DMS 273 (cell line): ENCODE measurements around the gene MUC6.
"Not testable (repeated sequence)": the region's sequence is repeated elsewhere in the genome, so short reads cannot be mapped to it uniquely, and the experiment has no call there.

Experiments used
- DNase-seq: peaks from one replicate; lab custom pipeline; 2025; ENCODE audit not compliant: unreplicated experiment; lab: John Stamatoyannopoulos, UW

Gene MUC6

GRCh38 chr11:991034-991433 is 45.5 kb downstream of the MUC6 start:
- DNase-seq, result no peak

GRCh38 chr11:990101-990500 is 46.4 kb downstream of the MUC6 start:
- no peak for DNase-seq

- DNase-seq, result no peak
Measured at GRCh38 chr11:987671-988070, 48.8 kb downstream of the MUC6 start.

- DNase-seq, result no peak
Measured at GRCh38 chr11:986952-987305, 49.6 kb downstream of the MUC6 start.

GRCh38 chr11:986270-986951 is 50.1 kb downstream of the MUC6 start:
- no peak for DNase-seq

GRCh38 chr11:985848-986247 is 50.7 kb downstream of the MUC6 start:
- no peak for DNase-seq

- DNase-seq, result no peak
Measured at GRCh38 chr11:985406-985805, 51.1 kb downstream of the MUC6 start.

- no peak for DNase-seq
Measured at GRCh38 chr11:984546-984945, 52.0 kb downstream of the MUC6 start.

- DNase-seq, result no peak
Measured at GRCh38 chr11:981764-982163, 54.8 kb downstream of the MUC6 start.

- no peak for DNase-seq
Measured at GRCh38 chr11:980438-981357, 55.8 kb downstream of the MUC6 start.

- DNase-seq, result no peak
Measured at GRCh38 chr11:978781-979180, 57.7 kb downstream of the MUC6 start.

GRCh38 chr11:977830-978720 is 58.4 kb downstream of the MUC6 start:
- DNase-seq, result no peak

GRCh38 chr11:976431-977160 is 59.9 kb downstream of the MUC6 start:
- no peak for DNase-seq

GRCh38 chr11:975827-976226 is 60.7 kb downstream of the MUC6 start:
- peak; percentile 53 for DNase-seq

- DNase-seq, result not testable (repeated sequence)
Measured at GRCh38 chr11:975376-975775, 61.1 kb downstream of the MUC6 start.

- no peak for DNase-seq
Measured at GRCh38 chr11:973237-973636, 63.3 kb downstream of the MUC6 start.

- DNase-seq, result no peak
Measured at GRCh38 chr11:972523-973211, 63.9 kb downstream of the MUC6 start.

- no peak for DNase-seq
Measured at GRCh38 chr11:971731-972365, 64.7 kb downstream of the MUC6 start.

- DNase-seq, result no peak
Measured at GRCh38 chr11:971092-971690, 65.3 kb downstream of the MUC6 start.
